RWPE1 (cell line): ENCODE results near the gene TTYH3.
A peak's percentile ranks its signal among the peaks of the same experiment; 100 is the strongest.

Experiments used
- CTCF ChIA-PET: fragments of 350-600 bp; sonication (Branson Sonifier 250); formaldehyde crosslinking; extraction: SDS; loops from one replicate; lab custom pipeline; 2021; lab: Yijun Ruan, JAX
- POLR2A ChIA-PET: fragments of 400-600 bp; formaldehyde crosslinking; extraction: SDS; loops from one replicate; lab custom pipeline; 2020; ENCODE audit warnings: antibody characterized with exemption; ENCODE audit not compliant: low non-redundant PET; lab: Yijun Ruan, JAX
- DNase-seq: peaks from one replicate; pipeline ENCODE4 v3.0.0; 2012; ENCODE audit warnings: low spot score
- H3K27ac ChIP-seq: fragments of 450-650 bp; 2 replicates; pipeline ENCODE4 v1.5.1; 2017
- CTCF ChIP-seq: fragments of 450-650 bp; conservative IDR thresholded peaks from 2 replicates; pipeline ENCODE4 v1.5.1; 2017; ENCODE audit warnings: low read depth, mild to moderate bottlenecking

Gene TTYH3

GRCh38 chr7:2651336-2651735 is 19.6 kb downstream of the TTYH3 start:
- no peak for TF ChIP-seq CTCF
- peak overlapping the region; percentile 16 for H3K27ac ChIP-seq
- no peak for DNase-seq
- ChIA-PET POLR2A (no interaction called here), CTCF (interaction anchor here (0.6 kb wide), 1 partner anchor 12 kb away, joined by 3 read pairs; no protein-coding TSS in a partner anchor)

GRCh38 chr7:2651847-2652735 is 20.3 kb downstream of the TTYH3 start:
- ChIA-PET CTCF (interaction anchor here (0.6 to 0.7 kb wide), 3 partner anchors 13 to 39 kb away, joined by 3 read pairs; no protein-coding TSS in a partner anchor), POLR2A (no interaction called here)
- peak overlapping the region; percentile 16 for H3K27ac ChIP-seq
- no peak for TF ChIP-seq CTCF
- no peak for DNase-seq

- TF ChIP-seq CTCF: no peak
- peak overlapping the region; percentile 16 for H3K27ac ChIP-seq
- CTCF ChIA-PET: interaction anchor here (0.6 to 0.7 kb wide), 2 partner anchors 26 to 39 kb away, joined by 3 read pairs; no protein-coding TSS in a partner anchor
- DNase-seq: no peak
- POLR2A ChIA-PET: no interaction called here
Observed at GRCh38 chr7:2652736-2653060, 20.9 kb downstream of the TTYH3 start.

- peak overlapping the region; percentile 39 for H3K27ac ChIP-seq
- no peak for TF ChIP-seq CTCF
- CTCF ChIA-PET: interaction anchor here (1.2 kb wide), 1 partner anchor 12 kb away, joined by 5 read pairs; no protein-coding TSS in a partner anchor
- POLR2A ChIA-PET: interaction anchor here (0.6 kb wide), 1 partner anchor 204 kb away, joined by 5 read pairs; no protein-coding TSS in a partner anchor
- no peak for DNase-seq
Observed at GRCh38 chr7:2654059-2654458, 22.3 kb downstream of the TTYH3 start.

- DNase-seq: no peak
- CTCF ChIA-PET: interaction anchor here (0.8 to 1.2 kb wide), 2 partner anchors 11 to 15 kb away, joined by 3 read pairs; no protein-coding TSS in a partner anchor
- POLR2A ChIA-PET: no interaction called here
- no peak for TF ChIP-seq CTCF
- H3K27ac ChIP-seq: no peak overlapping the region; the same call in 1 of the 2 replicates
Observed at GRCh38 chr7:2655870-2656614, 24.3 kb downstream of the TTYH3 start.

- no peak for DNase-seq
- ChIA-PET POLR2A (no interaction called here), CTCF (interaction anchor here (0.8 to 1.2 kb wide), 2 partner anchors 12 to 13 kb away, joined by 3 read pairs; no protein-coding TSS in a partner anchor)
- no peak for TF ChIP-seq CTCF
- H3K27ac ChIP-seq: no peak overlapping the region
Observed at GRCh38 chr7:2657208-2657607, 25.4 kb downstream of the TTYH3 start.
